Chondrocyte (in vitro differentiated cells): ENCODE measurements around the gene TAF1C. TPM values are rescaled to one million over a fixed set of nuclear protein-coding genes. Genes with fewer than 3 reads are reported as not detected.
"Not testable (repeated sequence)": the region's sequence is repeated elsewhere in the genome, so short reads cannot be mapped to it uniquely, and the experiment has no call there.

ENCODE experiments used
- DNase-seq: peaks from one replicate; pipeline ENCODE4 v3.0.0; 2021; ENCODE audit warnings: mixed read lengths, low spot score
- H3K27ac Mint-ChIP-seq: one replicate; pipeline ENCODE4 v1.8.0; 2021; ENCODE audit warnings: mild to moderate bottlenecking, moderate library complexity, mixed read lengths; ENCODE audit not compliant: unreplicated experiment
- H3K27me3 Mint-ChIP-seq: 2 replicates; pipeline ENCODE4 v1.8.0; 2021; ENCODE audit warnings: low read depth, mixed read lengths
- H3K36me3 Mint-ChIP-seq: 2 replicates; pipeline ENCODE4 v1.8.0; 2021; ENCODE audit warnings: low read depth, mixed read lengths
- H3K4me1 Mint-ChIP-seq: 2 replicates; pipeline ENCODE4 v1.8.0; 2021; ENCODE audit warnings: low read depth, mild to moderate bottlenecking, mixed read lengths
- H3K4me3 Mint-ChIP-seq: one replicate; pipeline ENCODE4 v1.8.0; 2021; ENCODE audit warnings: mild to moderate bottlenecking, moderate library complexity, mixed read lengths; ENCODE audit not compliant: unreplicated experiment
- H3K9me3 Mint-ChIP-seq: 2 replicates; pipeline ENCODE4 v1.8.0; 2021; ENCODE audit warnings: low read depth, mixed read lengths
- total RNA-seq: library from RNA; stranded (reverse); gene quantifications from 3 replicates; pipeline ENCODE4 v1.2.1, GENCODE V29; 2021
- TF ChIP-seq, protein P1 (sequence below): fragments of 200-600 bp; sonication (generic); IDR thresholded peaks from 2 replicates; pipeline ENCODE4 v1.5.0; 2021; ENCODE audit warnings: antibody characterized with exemption, mild to moderate bottlenecking, moderate library complexity

The TAF1C gene
- total RNA-seq, 1 donor from 2014 or later = 22.2 TPM

DNA sequence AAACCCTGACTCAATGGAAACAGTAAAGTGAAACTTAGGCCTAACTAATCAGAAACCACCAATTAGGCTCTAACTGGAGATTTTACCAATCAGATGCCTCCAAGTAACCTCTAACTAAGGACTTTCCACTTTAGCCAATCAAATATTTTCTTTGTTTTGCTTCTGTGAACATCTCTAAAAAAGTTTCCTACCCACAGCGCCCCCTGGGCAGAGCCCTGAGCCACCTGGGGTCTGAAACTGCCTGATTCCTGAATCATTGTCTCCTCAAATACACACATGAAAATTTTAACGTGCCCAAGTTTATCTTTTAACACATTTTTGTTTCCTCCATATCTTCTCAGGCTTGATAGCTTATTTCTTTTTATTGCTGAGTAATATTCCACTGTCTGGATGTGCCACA lies 23.1 kb upstream of the TAF1C start:
- no peaks in the 10 kb centered on the region for H3K36me3 Mint-ChIP-seq
- no peaks in the 10 kb centered on the region for H3K4me1 Mint-ChIP-seq
- H3K27ac Mint-ChIP-seq = no peak overlapping the region
- no peak overlapping the region for H3K4me3 Mint-ChIP-seq
- no peaks in the 10 kb centered on the region for H3K9me3 Mint-ChIP-seq
- peaks cover 44% of the 10 kb centered on the region for H3K27me3 Mint-ChIP-seq
- TF ChIP-seq, protein P1, sequence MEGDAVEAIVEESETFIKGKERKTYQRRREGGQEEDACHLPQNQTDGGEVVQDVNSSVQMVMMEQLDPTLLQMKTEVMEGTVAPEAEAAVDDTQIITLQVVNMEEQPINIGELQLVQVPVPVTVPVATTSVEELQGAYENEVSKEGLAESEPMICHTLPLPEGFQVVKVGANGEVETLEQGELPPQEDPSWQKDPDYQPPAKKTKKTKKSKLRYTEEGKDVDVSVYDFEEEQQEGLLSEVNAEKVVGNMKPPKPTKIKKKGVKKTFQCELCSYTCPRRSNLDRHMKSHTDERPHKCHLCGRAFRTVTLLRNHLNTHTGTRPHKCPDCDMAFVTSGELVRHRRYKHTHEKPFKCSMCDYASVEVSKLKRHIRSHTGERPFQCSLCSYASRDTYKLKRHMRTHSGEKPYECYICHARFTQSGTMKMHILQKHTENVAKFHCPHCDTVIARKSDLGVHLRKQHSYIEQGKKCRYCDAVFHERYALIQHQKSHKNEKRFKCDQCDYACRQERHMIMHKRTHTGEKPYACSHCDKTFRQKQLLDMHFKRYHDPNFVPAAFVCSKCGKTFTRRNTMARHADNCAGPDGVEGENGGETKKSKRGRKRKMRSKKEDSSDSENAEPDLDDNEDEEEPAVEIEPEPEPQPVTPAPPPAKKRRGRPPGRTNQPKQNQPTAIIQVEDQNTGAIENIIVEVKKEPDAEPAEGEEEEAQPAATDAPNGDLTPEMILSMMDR = no peak
- no peak for DNase-seq

DNA sequence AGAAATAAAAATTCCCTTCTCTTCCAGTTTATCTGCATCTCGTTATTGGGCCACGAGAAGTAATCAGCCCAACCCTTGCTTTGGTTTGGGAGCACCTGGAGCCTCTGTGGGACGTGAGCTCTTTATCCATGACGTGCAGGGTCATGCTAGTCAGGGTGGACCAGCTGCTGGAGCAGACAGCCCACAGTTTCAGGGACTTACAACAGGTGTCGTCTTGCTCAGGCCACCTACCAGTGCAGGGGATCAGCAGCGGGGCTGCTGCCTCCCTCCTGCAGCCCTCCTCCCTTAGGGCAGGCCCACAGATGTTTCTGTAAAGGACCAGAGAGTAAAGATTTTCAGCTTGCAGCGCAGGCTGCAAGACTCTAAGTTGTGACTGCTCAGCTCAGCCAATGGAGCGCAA lies 21.0 kb upstream of the TAF1C start:
- no peaks in the 10 kb centered on the region for H3K36me3 Mint-ChIP-seq
- H3K4me1 Mint-ChIP-seq = no peaks in the 10 kb centered on the region
- no peaks in the 10 kb centered on the region for H3K9me3 Mint-ChIP-seq
- no peak overlapping the region for H3K27ac Mint-ChIP-seq
- H3K4me3 Mint-ChIP-seq = no peak overlapping the region
- no peak for DNase-seq
- peaks cover 48% of the 10 kb centered on the region for H3K27me3 Mint-ChIP-seq
- TF ChIP-seq, protein P1 = no peak

DNA sequence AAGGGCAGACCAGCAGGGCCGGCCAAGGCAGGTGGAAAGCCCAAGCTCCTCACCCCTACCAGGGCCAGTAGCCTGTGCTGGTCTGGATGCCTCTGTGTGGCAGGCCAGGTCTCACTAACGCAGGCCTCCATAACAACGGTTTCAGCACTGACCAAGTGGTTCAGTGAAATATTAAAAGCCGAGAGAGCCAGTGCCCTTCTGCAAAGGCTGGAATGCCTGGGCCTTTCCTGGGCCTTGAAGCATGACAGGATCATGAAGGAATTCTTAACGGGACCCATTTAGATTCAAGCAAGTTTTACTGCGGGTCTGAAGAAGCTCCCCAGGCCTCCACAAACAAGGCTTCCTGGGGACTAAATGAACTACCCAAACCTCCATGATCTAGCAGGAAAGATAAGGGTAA lies 20.4 kb upstream of the TAF1C start:
- peaks cover 47% of the 10 kb centered on the region for H3K27me3 Mint-ChIP-seq
- no peaks in the 10 kb centered on the region for H3K4me1 Mint-ChIP-seq

DNA sequence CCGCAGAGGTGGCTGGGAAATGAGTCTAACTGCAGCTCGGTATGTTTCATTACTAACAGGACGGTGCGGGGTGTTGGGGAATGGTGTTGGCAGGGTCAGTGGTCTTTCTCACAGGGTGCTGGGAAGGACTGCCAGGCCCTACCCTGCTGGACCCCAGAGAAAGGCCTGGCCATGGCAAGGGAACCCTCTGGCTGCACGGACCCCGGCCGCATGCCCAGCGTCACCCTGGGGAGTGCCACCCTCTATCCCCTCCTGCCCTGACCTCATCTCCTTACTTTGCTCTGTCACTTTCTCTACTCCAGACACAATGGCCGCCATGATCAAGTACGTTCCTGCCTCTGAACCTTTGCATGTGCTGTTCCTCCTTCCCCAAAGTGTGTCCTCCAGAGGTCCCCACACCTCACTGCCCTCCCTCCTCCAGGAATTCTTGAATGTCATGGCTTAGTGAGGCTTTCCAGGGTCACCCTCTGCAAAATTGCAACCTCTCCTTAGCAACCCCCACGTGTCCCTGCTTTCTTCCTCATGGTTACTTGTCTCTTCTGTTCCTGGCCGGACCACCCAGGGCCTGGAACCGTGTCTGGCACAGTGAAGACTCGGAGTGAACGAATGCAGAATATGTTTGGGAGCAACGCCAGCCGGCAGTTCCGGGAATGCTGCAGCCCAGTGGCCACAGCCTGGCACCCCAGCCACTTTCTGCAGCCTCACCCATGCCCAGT lies 19.3 kb upstream of the TAF1C start:
- H3K9me3 Mint-ChIP-seq = no peaks in the 10 kb centered on the region
- no peak overlapping the region for H3K27ac Mint-ChIP-seq
- no peaks in the 10 kb centered on the region for H3K4me1 Mint-ChIP-seq
- no peak for DNase-seq
- H3K4me3 Mint-ChIP-seq = no peak overlapping the region
- no peaks in the 10 kb centered on the region for H3K36me3 Mint-ChIP-seq
- H3K27me3 Mint-ChIP-seq = peaks cover 44% of the 10 kb centered on the region
- TF ChIP-seq, protein P1 = no peak

More for the DNA sequence above, 20.4 kb upstream of the TAF1C start:
- TF ChIP-seq, protein P1 = no peak
- Mint-ChIP-seq H3K27ac (no peak overlapping the region), H3K9me3 (no peaks in the 10 kb centered on the region), H3K4me3 (no peak overlapping the region), H3K36me3 (no peaks in the 10 kb centered on the region)
- DNase-seq = no peak

DNA sequence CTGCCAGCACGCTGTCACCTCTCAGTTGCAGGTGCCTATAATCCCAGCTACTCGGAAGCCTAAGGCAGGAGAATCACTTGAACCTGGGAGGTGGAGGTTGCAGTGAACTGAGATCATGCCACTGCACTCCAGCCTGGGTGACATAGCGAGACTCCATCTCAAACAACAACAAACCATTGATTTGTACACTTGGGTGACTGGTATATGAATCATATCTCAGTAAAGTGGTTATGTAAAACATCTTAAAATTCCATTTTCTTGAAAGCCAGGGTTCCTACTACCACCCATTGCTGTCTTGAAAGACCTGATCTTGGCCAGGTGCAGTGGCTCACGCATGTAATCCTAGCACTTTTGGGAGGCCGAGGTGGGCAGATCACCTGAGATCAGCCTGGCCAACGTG lies 18.3 kb upstream of the TAF1C start:
- not testable (repeated sequence) for H3K4me1 Mint-ChIP-seq, DNase-seq, H3K27ac Mint-ChIP-seq, H3K36me3 Mint-ChIP-seq, H3K4me3 Mint-ChIP-seq, H3K9me3 Mint-ChIP-seq
- peaks cover 45% of the 10 kb centered on the region for H3K27me3 Mint-ChIP-seq

DNA sequence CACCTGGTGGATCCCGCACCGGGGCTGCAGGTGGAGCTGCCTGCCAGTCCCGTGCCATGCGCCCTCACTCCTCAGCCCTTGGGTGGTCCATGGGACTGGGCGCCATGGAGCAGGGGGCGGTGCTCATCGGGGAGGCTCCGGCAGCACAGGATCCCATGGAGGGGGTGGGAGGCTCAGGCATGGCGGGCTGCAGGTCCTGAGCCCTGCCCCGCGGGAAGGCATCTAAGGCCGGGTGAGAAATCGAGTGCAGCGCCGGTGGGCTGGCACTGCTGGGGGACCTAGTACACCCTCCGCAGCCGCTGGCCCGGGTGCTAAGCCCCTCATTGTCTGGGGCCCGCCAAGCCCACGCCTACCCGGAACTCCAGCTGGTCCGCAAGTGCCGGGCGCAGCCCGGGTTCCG lies 17.7 kb upstream of the TAF1C start:
- DNase-seq, H3K9me3 Mint-ChIP-seq, H3K4me1 Mint-ChIP-seq, H3K27ac Mint-ChIP-seq, H3K4me3 Mint-ChIP-seq, H3K36me3 Mint-ChIP-seq: not testable (repeated sequence)
- H3K27me3 Mint-ChIP-seq = peaks cover 51% of the 10 kb centered on the region
